ENCODE measurements around the gene SLC27A4.

- TF ChIP-seq POLR2A (IDR thresholded peaks at IDR 0.05; ENCODE audit: low read depth) (no peak), EP300 (IDR thresholded peaks at IDR 0.05) (no peak), POLR2AphosphoS5 (IDR thresholded peaks at IDR 0.05) (no peak)
- TF ChIP-seq, protein P1, sequence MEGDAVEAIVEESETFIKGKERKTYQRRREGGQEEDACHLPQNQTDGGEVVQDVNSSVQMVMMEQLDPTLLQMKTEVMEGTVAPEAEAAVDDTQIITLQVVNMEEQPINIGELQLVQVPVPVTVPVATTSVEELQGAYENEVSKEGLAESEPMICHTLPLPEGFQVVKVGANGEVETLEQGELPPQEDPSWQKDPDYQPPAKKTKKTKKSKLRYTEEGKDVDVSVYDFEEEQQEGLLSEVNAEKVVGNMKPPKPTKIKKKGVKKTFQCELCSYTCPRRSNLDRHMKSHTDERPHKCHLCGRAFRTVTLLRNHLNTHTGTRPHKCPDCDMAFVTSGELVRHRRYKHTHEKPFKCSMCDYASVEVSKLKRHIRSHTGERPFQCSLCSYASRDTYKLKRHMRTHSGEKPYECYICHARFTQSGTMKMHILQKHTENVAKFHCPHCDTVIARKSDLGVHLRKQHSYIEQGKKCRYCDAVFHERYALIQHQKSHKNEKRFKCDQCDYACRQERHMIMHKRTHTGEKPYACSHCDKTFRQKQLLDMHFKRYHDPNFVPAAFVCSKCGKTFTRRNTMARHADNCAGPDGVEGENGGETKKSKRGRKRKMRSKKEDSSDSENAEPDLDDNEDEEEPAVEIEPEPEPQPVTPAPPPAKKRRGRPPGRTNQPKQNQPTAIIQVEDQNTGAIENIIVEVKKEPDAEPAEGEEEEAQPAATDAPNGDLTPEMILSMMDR (IDR thresholded peaks at IDR 0.05), result no peak
Observed at GRCh38 chr9:128384801-128385495, 44.6 kb downstream of the SLC27A4 start.

All from esophagus muscularis mucosa (tissue), 4 donors.